MM.1S (cell line): ENCODE data around the gene STX1A.
A peak's percentile ranks its signal among the peaks of the same experiment; 100 is the strongest.

ENCODE experiments used
- DNase-seq: peaks from one replicate; pipeline ENCODE4 v3.0.0-alpha.2; 2015
- H2AFZ ChIP-seq: fragments of 300-600 bp; sonication (generic); 2 replicates; pipeline ENCODE4 v1.6.0; 2016; ENCODE audit warnings: antibody characterized with exemption, low read length
- H3F3A ChIP-seq: fragments of 300-600 bp; sonication (generic); 2 replicates; pipeline ENCODE4 v1.6.1; 2016; ENCODE audit warnings: mild to moderate bottlenecking, antibody characterized with exemption, low read length, moderate library complexity, mixed read lengths; ENCODE audit not compliant: insufficient read depth
- H3K27ac ChIP-seq: fragments of 300-600 bp; sonication (generic); 2 replicates; pipeline ENCODE4 v1.5.1; 2016; ENCODE audit warnings: mild to moderate bottlenecking, low read length
- H3K27me3 ChIP-seq: fragments of 300-600 bp; sonication (generic); replicated peaks from 2 replicates; pipeline ENCODE4 v1.6.0; 2016; ENCODE audit warnings: low read length; ENCODE audit not compliant: insufficient read depth
- H3K36me3 ChIP-seq: fragments of 300-600 bp; sonication (generic); replicated peaks from 2 replicates; pipeline ENCODE4 v1.6.1; 2016; ENCODE audit warnings: mild to moderate bottlenecking, low read length, mixed read lengths; ENCODE audit not compliant: insufficient read depth
- H3K4me1 ChIP-seq: fragments of 300-600 bp; sonication (generic); 2 replicates; pipeline ENCODE4 v1.6.1; 2016; ENCODE audit warnings: low read length, mixed read lengths
- H3K4me2 ChIP-seq: fragments of 300-600 bp; sonication (generic); 2 replicates; pipeline ENCODE4 v1.6.0; 2016; ENCODE audit warnings: low read depth, low read length
- H3K4me3 ChIP-seq: fragments of 300-600 bp; sonication (generic); 2 replicates; pipeline ENCODE4 v1.5.1; 2016; ENCODE audit warnings: low read length, mixed read lengths
- H3K79me2 ChIP-seq: fragments of 300-600 bp; sonication (generic); 2 replicates; pipeline ENCODE4 v1.6.1; 2016; ENCODE audit warnings: mixed run types, low read length, mixed read lengths
- H3K9ac ChIP-seq: fragments of 300-600 bp; sonication (generic); 2 replicates; pipeline ENCODE4 v1.6.1; 2016; ENCODE audit warnings: low read length, mixed read lengths
- H3K9me2 ChIP-seq: fragments of 300-600 bp; sonication (generic); replicated peaks from 2 replicates; pipeline ENCODE4 v1.6.1; 2016; ENCODE audit warnings: mild to moderate bottlenecking, low read length, mixed read lengths; ENCODE audit not compliant: insufficient read depth
- H3K9me3 ChIP-seq: fragments of 300-600 bp; sonication (generic); replicated peaks from 2 replicates; pipeline ENCODE4 v1.6.1; 2016; ENCODE audit warnings: mild to moderate bottlenecking, low read length, mixed read lengths; ENCODE audit not compliant: insufficient read depth
- H4K20me1 ChIP-seq: fragments of 300-600 bp; sonication (generic); 2 replicates; pipeline ENCODE4 v1.6.1; 2016; ENCODE audit warnings: mild to moderate bottlenecking, low read length, moderate library complexity, mixed read lengths; ENCODE audit not compliant: insufficient read depth
- EZH2 ChIP-seq: fragments of 300-600 bp; sonication (generic); optimal IDR thresholded peaks from 2 replicates; pipeline ENCODE3; 2017; ENCODE audit warnings: low read depth, mild to moderate bottlenecking, antibody characterized with exemption, low read length, mixed read lengths
- EZH2phosphoT487 ChIP-seq: fragments of 300-600 bp; sonication (generic); IDR thresholded peaks from 2 replicates; pipeline ENCODE4 v1.6.1; 2018; ENCODE audit warnings: antibody characterized with exemption, low read length
- TF ChIP-seq, protein P1 (sequence below): fragments of 300-600 bp; sonication (generic); IDR thresholded peaks from 2 replicates; pipeline ENCODE4 v1.5.1; 2016; ENCODE audit warnings: antibody characterized with exemption, low read length, mixed read lengths

STX1A gene

DNA sequence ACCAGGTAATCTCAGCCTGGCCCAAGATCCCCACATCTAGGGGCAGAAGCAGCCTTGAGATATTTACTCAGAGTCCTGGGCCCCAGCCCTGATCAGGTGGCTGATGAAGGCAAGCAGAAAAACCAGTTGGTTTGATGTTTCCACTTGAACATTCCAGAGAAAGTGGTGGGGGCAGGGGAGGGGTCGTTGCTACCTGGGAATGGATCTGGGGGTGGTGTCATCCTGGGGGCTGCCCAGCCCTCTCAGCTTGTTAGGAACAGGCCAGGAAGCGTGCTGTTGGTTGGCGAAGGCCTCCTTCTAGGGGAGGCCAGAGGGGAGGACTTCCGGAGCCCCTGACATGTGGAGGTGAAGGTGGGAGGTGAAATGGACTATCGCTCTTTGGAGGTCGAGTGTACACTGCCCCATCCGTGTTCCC lies 22.9 kb upstream of the STX1A start:
- Histone ChIP-seq H3F3A (peaks cover 11% of the 10 kb centered on the region), H3K4me2 (peak overlapping the region; percentile 90), H3K79me2 (peaks cover 18% of the 10 kb centered on the region), H3K4me3 (peak overlapping the region; percentile 56; the same call in 1 of the 2 replicates), H3K27ac (peak overlapping the region; percentile 69; the same call in 1 of the 2 replicates), H3K9me3 (no peaks in the 10 kb centered on the region), H3K27me3 (no peaks in the 10 kb centered on the region), H3K9ac (peak overlapping the region; percentile 69), H3K4me1 (peaks cover 27% of the 10 kb centered on the region), H2AFZ (peak overlapping the region; percentile 79), H3K36me3 (no peaks in the 10 kb centered on the region), H4K20me1 (0 out of 2 replicates have a peak, but pooled peaks cover 5% of the 10 kb centered on the region), H3K9me2 (no peaks in the 10 kb centered on the region)
- TF ChIP-seq, protein P1, sequence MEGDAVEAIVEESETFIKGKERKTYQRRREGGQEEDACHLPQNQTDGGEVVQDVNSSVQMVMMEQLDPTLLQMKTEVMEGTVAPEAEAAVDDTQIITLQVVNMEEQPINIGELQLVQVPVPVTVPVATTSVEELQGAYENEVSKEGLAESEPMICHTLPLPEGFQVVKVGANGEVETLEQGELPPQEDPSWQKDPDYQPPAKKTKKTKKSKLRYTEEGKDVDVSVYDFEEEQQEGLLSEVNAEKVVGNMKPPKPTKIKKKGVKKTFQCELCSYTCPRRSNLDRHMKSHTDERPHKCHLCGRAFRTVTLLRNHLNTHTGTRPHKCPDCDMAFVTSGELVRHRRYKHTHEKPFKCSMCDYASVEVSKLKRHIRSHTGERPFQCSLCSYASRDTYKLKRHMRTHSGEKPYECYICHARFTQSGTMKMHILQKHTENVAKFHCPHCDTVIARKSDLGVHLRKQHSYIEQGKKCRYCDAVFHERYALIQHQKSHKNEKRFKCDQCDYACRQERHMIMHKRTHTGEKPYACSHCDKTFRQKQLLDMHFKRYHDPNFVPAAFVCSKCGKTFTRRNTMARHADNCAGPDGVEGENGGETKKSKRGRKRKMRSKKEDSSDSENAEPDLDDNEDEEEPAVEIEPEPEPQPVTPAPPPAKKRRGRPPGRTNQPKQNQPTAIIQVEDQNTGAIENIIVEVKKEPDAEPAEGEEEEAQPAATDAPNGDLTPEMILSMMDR: no peak
- no peak for TF ChIP-seq EZH2phosphoT487
- TF ChIP-seq EZH2: no peak
- no peak for DNase-seq

- no peak for DNase-seq
- Histone ChIP-seq H3F3A (peaks cover 11% of the 10 kb centered on the region), H3K9ac (no peak overlapping the region), H4K20me1 (0 out of 2 replicates have a peak, but pooled peaks cover 5% of the 10 kb centered on the region), H3K9me2 (no peaks in the 10 kb centered on the region), H3K9me3 (no peaks in the 10 kb centered on the region), H3K27me3 (no peaks in the 10 kb centered on the region), H3K36me3 (no peaks in the 10 kb centered on the region), H3K27ac (no peak overlapping the region), H2AFZ (no peak overlapping the region), H3K4me2 (no peak overlapping the region), H3K4me1 (peaks cover 28% of the 10 kb centered on the region), H3K4me3 (no peak overlapping the region), H3K79me2 (peaks cover 26% of the 10 kb centered on the region)
- TF ChIP-seq, protein P1: no peak
- no peak for TF ChIP-seq EZH2
- no peak for TF ChIP-seq EZH2phosphoT487
These were observed 22.1 kb upstream of the STX1A start for GRCh38 chr7:73741600-73741999.

GRCh38 chr7:73740771-73741170 lies 21.3 kb upstream of the STX1A start:
- Histone ChIP-seq H3K9me3 (no peaks in the 10 kb centered on the region), H3K79me2 (peaks cover 28% of the 10 kb centered on the region), H3K4me3 (no peak overlapping the region), H2AFZ (no peak overlapping the region), H3K4me1 (peaks cover 28% of the 10 kb centered on the region), H3K9ac (no peak overlapping the region), H3K36me3 (no peaks in the 10 kb centered on the region), H4K20me1 (0 out of 2 replicates have a peak, but pooled peaks cover 5% of the 10 kb centered on the region), H3K27me3 (no peaks in the 10 kb centered on the region), H3K9me2 (no peaks in the 10 kb centered on the region), H3F3A (peaks cover 11% of the 10 kb centered on the region), H3K27ac (peak overlapping the region; percentile 22; the same call in 1 of the 2 replicates), H3K4me2 (no peak overlapping the region)
- no peak for DNase-seq
- TF ChIP-seq EZH2phosphoT487: no peak
- TF ChIP-seq, protein P1: no peak
- no peak for TF ChIP-seq EZH2
